ENCODE data around the gene EHMT1. TPM values are rescaled to one million over a fixed set of nuclear protein-coding genes. Genes with fewer than 3 reads are reported as not detected.

The EHMT1 gene
- total and polyA plus RNA-seq, 2 donors from 2014 or later, result 15.8 to 92.9 TPM

DNA sequence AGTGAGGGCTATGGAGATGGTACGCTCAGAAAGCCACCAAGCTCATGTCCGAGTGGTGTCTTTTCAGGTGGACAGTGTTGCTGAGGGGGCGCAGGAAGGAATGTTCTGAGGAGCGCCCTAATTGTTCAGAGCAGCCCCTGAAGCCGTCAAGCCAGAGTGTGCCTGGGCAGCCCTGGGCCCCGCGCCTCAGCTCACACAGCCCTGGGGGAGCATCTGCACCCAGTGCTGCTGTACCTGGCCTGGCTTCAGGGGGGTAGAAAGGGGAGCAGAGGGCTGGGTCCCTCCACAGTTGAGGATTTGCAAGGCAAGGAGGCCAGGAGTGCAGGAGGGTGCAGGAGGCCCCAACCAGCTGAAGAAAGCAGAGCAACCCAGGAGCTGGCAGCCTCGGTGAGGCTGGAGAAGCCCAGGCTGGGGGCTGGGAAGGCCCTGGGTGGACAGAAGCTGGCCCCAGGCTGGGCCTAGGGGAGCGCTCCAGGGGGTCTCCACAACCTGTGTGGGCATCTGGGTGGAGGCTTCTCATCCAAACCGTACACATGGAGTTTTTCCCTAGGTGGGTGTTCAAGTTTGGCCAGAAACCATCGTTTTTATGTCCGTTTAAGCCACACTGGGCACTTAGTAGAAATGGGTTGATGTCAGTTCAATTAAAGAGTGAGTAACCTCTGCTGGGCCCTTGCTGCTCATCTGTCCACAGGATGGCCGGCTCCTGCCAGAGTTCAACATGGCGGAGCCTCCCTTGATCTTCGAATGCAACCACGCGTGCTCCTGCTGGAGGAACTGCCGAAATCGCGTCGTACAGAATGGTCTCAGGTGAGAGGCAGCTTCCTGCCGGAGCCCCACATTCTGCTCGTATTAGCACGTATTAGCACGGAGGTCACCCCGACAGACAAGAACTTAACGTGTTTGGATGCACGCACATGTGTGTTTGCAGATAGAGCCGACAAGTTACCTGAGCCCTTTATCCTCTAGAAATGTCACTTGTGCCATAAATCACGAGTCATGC lies 196.8 kb downstream of the EHMT1 start:
- intact Hi-C loops (cut with DNase I), result no loop called here
- Histone ChIP-seq H3K9ac (ENCODE audit: low read length in 3 of 3) (no peak overlapping the region), H3K36me3 (ENCODE audit: control insufficient read depth in 2 of 3, insufficient read depth in 3 of 3, low read length in 3 of 3) (peaks cover 7 to 49% (median 33%) of the 10 kb centered on the region in 3 donors), H3K9me3 (ENCODE audit: control insufficient read depth in 2 of 3, insufficient read depth in 1 of 3, low read length in 3 of 3) (peaks cover 0 to 4% (median 0%) of the 10 kb centered on the region in 3 donors), H3K27me3 (ENCODE audit: control insufficient read depth, insufficient read depth, low read length) (no peaks in the 10 kb centered on the region), H3K4me1 (ENCODE audit: control insufficient read depth in 2 of 3, insufficient read depth in 2 of 3, low read depth in 1 of 3, low read length in 3 of 3) (no peaks in the 10 kb centered on the region), H3K27ac (ENCODE audit: low read depth in 2 of 2, low read length in 2 of 2) (no peak overlapping the region), H3K4me3 (ENCODE audit: low read length in 3 of 3) (no peak overlapping the region)
- TF ChIP-seq, protein P1, sequence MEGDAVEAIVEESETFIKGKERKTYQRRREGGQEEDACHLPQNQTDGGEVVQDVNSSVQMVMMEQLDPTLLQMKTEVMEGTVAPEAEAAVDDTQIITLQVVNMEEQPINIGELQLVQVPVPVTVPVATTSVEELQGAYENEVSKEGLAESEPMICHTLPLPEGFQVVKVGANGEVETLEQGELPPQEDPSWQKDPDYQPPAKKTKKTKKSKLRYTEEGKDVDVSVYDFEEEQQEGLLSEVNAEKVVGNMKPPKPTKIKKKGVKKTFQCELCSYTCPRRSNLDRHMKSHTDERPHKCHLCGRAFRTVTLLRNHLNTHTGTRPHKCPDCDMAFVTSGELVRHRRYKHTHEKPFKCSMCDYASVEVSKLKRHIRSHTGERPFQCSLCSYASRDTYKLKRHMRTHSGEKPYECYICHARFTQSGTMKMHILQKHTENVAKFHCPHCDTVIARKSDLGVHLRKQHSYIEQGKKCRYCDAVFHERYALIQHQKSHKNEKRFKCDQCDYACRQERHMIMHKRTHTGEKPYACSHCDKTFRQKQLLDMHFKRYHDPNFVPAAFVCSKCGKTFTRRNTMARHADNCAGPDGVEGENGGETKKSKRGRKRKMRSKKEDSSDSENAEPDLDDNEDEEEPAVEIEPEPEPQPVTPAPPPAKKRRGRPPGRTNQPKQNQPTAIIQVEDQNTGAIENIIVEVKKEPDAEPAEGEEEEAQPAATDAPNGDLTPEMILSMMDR (IDR thresholded peaks at IDR 0.05; ENCODE audit: borderline replicate concordance, extremely low read depth, insufficient read depth), result no peak
- FAIRE-seq (no peak), DNase-seq (peak in 1 of 5 donors; percentile 39)

DNA sequence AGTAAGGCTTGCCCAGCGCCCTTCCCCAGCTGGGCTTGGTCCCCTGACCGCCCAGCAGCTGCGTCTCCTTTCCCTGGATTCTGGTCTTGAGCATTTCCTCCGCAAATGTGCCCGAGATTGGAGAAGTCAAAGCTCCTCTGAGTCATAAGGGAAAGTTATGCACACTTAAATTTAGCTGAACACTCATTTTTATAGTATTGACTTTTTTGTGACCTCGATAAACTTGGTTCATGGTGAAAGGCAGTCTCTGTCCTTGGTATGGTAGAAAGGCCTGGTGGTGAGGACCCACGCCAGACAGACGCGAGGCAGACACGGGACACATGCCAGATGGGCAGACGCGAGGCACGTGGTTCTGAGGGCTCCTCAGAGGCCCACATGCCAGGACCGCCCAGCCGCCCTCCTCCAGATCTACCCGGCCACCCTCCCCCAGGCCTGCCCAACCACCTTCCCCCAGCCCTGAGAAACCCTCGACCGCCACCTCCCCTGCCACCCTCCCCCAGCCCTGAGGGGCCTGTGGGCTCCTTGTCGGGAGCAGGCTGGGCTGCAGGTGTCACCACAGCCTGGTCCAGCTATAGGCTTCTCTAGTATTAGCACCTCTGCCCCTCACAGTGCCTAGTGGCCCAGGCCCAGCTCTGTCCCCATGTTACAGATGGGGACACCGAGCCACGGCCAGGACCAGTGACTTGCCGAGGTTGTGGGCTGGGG lies 197.9 kb downstream of the EHMT1 start:
- intact Hi-C loops (cut with DNase I), result no loop called here
- Histone ChIP-seq H3K9me3 (ENCODE audit: control insufficient read depth in 2 of 3, insufficient read depth in 1 of 3, low read length in 3 of 3) (peaks cover 0 to 4% (median 0%) of the 10 kb centered on the region in 3 donors), H3K27me3 (ENCODE audit: control insufficient read depth, insufficient read depth, low read length) (no peaks in the 10 kb centered on the region), H3K4me3 (ENCODE audit: low read length in 3 of 3) (no peak overlapping the region), H3K9ac (ENCODE audit: low read length in 3 of 3) (no peak overlapping the region), H3K27ac (ENCODE audit: low read depth in 2 of 2, low read length in 2 of 2) (no peak overlapping the region), H3K4me1 (ENCODE audit: control insufficient read depth in 2 of 3, insufficient read depth in 2 of 3, low read depth in 1 of 3, low read length in 3 of 3) (no peaks in the 10 kb centered on the region), H3K36me3 (ENCODE audit: control insufficient read depth in 2 of 3, insufficient read depth in 3 of 3, low read length in 3 of 3) (peaks cover 7 to 50% (median 33%) of the 10 kb centered on the region in 3 donors)
- no peak for FAIRE-seq
- TF ChIP-seq, protein P1 (IDR thresholded peaks at IDR 0.05; ENCODE audit: borderline replicate concordance, extremely low read depth, insufficient read depth), result no peak
- DNase-seq, result peak in 1 of 5 donors; percentile 55

DNA sequence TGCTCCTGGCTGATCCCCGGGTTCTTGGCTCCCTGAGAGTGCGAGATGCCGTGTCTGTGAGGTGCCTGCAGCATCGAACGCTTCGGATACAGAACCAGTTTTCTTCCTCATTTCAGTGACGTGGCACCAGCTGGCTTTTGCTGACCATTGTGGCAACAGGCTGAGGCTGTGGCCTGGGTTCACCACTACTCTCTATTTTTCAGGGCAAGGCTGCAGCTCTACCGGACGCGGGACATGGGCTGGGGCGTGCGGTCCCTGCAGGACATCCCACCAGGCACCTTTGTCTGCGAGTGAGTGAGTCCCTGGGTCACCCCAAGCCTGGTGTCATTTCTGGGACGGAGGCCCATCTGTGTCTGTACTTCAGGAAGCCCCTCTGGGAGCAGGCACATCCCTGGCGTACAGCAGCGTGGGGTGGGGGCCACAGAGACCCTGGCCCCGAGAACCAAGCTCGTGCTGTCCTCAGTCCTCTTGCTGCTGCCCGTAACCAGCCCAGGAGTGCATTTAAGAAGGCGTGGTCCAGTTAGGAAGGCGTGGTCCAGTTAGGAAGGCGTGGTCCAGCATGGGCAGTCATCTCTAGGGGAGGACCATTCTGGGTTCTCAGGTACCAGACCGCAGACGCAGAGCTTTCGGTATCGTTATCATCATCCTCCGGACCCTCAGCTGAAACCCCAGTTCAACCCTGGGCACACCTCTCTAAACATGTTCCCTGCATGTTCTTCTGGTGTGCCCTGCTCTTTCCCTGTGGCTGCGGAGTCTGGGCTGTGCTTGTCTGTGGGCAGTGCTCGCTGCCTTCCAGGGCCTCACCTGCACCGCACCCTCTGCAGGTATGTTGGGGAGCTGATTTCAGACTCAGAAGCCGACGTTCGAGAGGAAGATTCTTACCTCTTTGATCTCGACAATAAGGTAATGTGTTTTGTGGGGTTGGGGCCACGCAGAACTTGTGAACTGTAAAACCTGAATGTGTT lies 198.7 kb downstream of the EHMT1 start:
- intact Hi-C loops (cut with DNase I), result no loop called here
- DNase-seq, result peak in 1 of 5 donors; percentile 54

More for the DNA sequence above, 198.7 kb downstream of the EHMT1 start:
- H3K4me1 ChIP-seq (ENCODE audit: control insufficient read depth in 2 of 3, insufficient read depth in 2 of 3, low read depth in 1 of 3, low read length in 3 of 3), result no peaks in the 10 kb centered on the region
- peaks cover 7 to 53% (median 37%) of the 10 kb centered on the region in 3 donors for H3K36me3 ChIP-seq (ENCODE audit: control insufficient read depth in 2 of 3, insufficient read depth in 3 of 3, low read length in 3 of 3)
- H3K27me3 ChIP-seq (ENCODE audit: control insufficient read depth, insufficient read depth, low read length), result no peaks in the 10 kb centered on the region
- peaks cover 0 to 4% (median 0%) of the 10 kb centered on the region in 3 donors for H3K9me3 ChIP-seq (ENCODE audit: control insufficient read depth in 2 of 3, insufficient read depth in 1 of 3, low read length in 3 of 3)
- TF ChIP-seq, protein P1 (IDR thresholded peaks at IDR 0.05; ENCODE audit: borderline replicate concordance, extremely low read depth, insufficient read depth), result no peak
- no peak overlapping the region for H3K4me3 ChIP-seq (ENCODE audit: low read length in 3 of 3)
- no peak for FAIRE-seq
- H3K27ac ChIP-seq (ENCODE audit: low read depth in 2 of 2, low read length in 2 of 2), result no peak overlapping the region
- H3K9ac ChIP-seq (ENCODE audit: low read length in 3 of 3), result no peak overlapping the region

All from kidney (tissue), 14 donors.